HAP-1 (cell line): Measurements from ENCODE around the gene INTU.

Source experiments
- DNase-seq, 2 experiments: peaks; one replicate each; pipeline ENCODE4 v3.0.0-alpha.2; 2016 to 2020; ENCODE audit warnings: low spot score in 2 of 2
- H3K27me3 ChIP-seq: fragments of 250-450 bp; sonication (Bioruptor Pico); 2 replicates; pipeline ENCODE4 v1.5.1; 2020; ENCODE audit warnings: low read depth, mild to moderate bottlenecking, moderate library complexity
- H3K36me3 ChIP-seq: fragments of 250-450 bp; sonication (Bioruptor Pico); replicated peaks from 2 replicates; pipeline ENCODE4 v1.5.1; 2020; ENCODE audit warnings: mild to moderate bottlenecking
- H3K4me1 ChIP-seq: fragments of 250-450 bp; sonication (Bioruptor Pico); 2 replicates; pipeline ENCODE4 v1.5.1; 2020; ENCODE audit warnings: mild to moderate bottlenecking
- H3K4me3 ChIP-seq: fragments of 250-450 bp; sonication (Bioruptor Pico); 2 replicates; pipeline ENCODE4 v1.5.1; 2020; ENCODE audit warnings: mild to moderate bottlenecking, moderate library complexity
- H3K9me3 ChIP-seq: fragments of 250-450 bp; sonication (Bioruptor Pico); 2 replicates; pipeline ENCODE4 v1.5.1; 2020; ENCODE audit warnings: mild to moderate bottlenecking, moderate library complexity
- in situ Hi-C: fragments of 300-500 bp; cut with MboI; formaldehyde crosslinking; loops from 3 replicates; pipeline ENCODE4 v1.14.3; 2020; ENCODE audit warnings: low sequenced_read_pairs, inconsistent platforms, mixed read lengths

INTU gene

GRCh38 chr4:127667116-127667515 lies 34.4 kb downstream of the INTU start:
- Histone ChIP-seq H3K9me3 (no peaks in the 10 kb centered on the region), H3K4me1 (peaks cover 57% of the 10 kb centered on the region), H3K36me3 (no peaks in the 10 kb centered on the region), H3K4me3 (no peak overlapping the region), H3K27me3 (no peaks in the 10 kb centered on the region)
- in situ Hi-C loops, result no loop called here
- peak in 1 of 2 experiments; percentile 51 for DNase-seq

GRCh38 chr4:127667772-127668171 lies 35.0 kb downstream of the INTU start:
- DNase-seq, result no peak
- H3K4me3 ChIP-seq, result no peak overlapping the region
- H3K4me1 ChIP-seq, result peaks cover 61% of the 10 kb centered on the region
- no peaks in the 10 kb centered on the region for H3K36me3 ChIP-seq
- in situ Hi-C loops, result no loop called here
- no peaks in the 10 kb centered on the region for H3K27me3 ChIP-seq
- no peaks in the 10 kb centered on the region for H3K9me3 ChIP-seq

GRCh38 chr4:127668770-127669169 lies 36.0 kb downstream of the INTU start:
- no peaks in the 10 kb centered on the region for H3K36me3 ChIP-seq
- H3K27me3 ChIP-seq, result no peaks in the 10 kb centered on the region
- in situ Hi-C loops, result no loop called here
- no peaks in the 10 kb centered on the region for H3K9me3 ChIP-seq
- DNase-seq, result peak in 1 of 2 experiments; percentile 82
- H3K4me1 ChIP-seq, result peaks cover 64% of the 10 kb centered on the region
- no peak overlapping the region for H3K4me3 ChIP-seq

GRCh38 chr4:127669691-127670090 lies 36.9 kb downstream of the INTU start:
- no peak overlapping the region for H3K4me3 ChIP-seq
- no peak for DNase-seq
- in situ Hi-C loops, result no loop called here

GRCh38 chr4:127672111-127672510 lies 39.4 kb downstream of the INTU start:
- Histone ChIP-seq H3K36me3 (peaks cover 3% of the 10 kb centered on the region), H3K27me3 (no peaks in the 10 kb centered on the region), H3K4me3 (no peak overlapping the region), H3K9me3 (no peaks in the 10 kb centered on the region), H3K4me1 (peaks cover 55% of the 10 kb centered on the region)
- in situ Hi-C loops, result no loop called here
- peak; percentile 71 to 99 for DNase-seq

More at GRCh38 chr4:127669691-127670090, 36.9 kb downstream of the INTU start:
- H3K9me3 ChIP-seq, result no peaks in the 10 kb centered on the region
- peaks cover 64% of the 10 kb centered on the region for H3K4me1 ChIP-seq
- H3K27me3 ChIP-seq, result no peaks in the 10 kb centered on the region
- H3K36me3 ChIP-seq, result no peaks in the 10 kb centered on the region

- no peaks in the 10 kb centered on the region for H3K27me3 ChIP-seq
- H3K9me3 ChIP-seq, result no peaks in the 10 kb centered on the region
- H3K4me3 ChIP-seq, result no peak overlapping the region
- DNase-seq, result no peak
- H3K4me1 ChIP-seq, result peaks cover 3% of the 10 kb centered on the region
- H3K36me3 ChIP-seq, result 0 out of 2 replicates have a peak, but pooled peaks cover 4% of the 10 kb centered on the region
- in situ Hi-C loops, result no loop called here
Observed at GRCh38 chr4:127685292-127685691, 52.5 kb downstream of the INTU start.

GRCh38 chr4:127686658-127687057 lies 53.9 kb downstream of the INTU start:
- in situ Hi-C loops, result no loop called here
- no peaks in the 10 kb centered on the region for H3K27me3 ChIP-seq

GRCh38 chr4:127687580-127687979 lies 54.8 kb downstream of the INTU start:
- H3K4me1 ChIP-seq, result peaks cover 14% of the 10 kb centered on the region
- 0 out of 2 replicates have a peak, but pooled peaks cover 4% of the 10 kb centered on the region for H3K36me3 ChIP-seq
- 0 out of 2 replicates have a peak, but pooled peaks cover 2% of the 10 kb centered on the region for H3K9me3 ChIP-seq
- in situ Hi-C loops, result no loop called here
- H3K27me3 ChIP-seq, result no peaks in the 10 kb centered on the region
- no peak for DNase-seq
- no peak overlapping the region for H3K4me3 ChIP-seq

More at GRCh38 chr4:127686658-127687057, 53.9 kb downstream of the INTU start:
- no peak for DNase-seq
- H3K4me3 ChIP-seq, result no peak overlapping the region
- 0 out of 2 replicates have a peak, but pooled peaks cover 4% of the 10 kb centered on the region for H3K36me3 ChIP-seq
- peaks cover 14% of the 10 kb centered on the region for H3K4me1 ChIP-seq
- no peaks in the 10 kb centered on the region for H3K9me3 ChIP-seq

- in situ Hi-C loops, result no loop called here
- peak in 1 of 2 experiments; percentile 10 for DNase-seq
- H3K4me3 ChIP-seq, result no peak overlapping the region
- no peaks in the 10 kb centered on the region for H3K27me3 ChIP-seq
- H3K36me3 ChIP-seq, result no peaks in the 10 kb centered on the region; the same call in 1 of the 2 replicates
- peaks cover 6% of the 10 kb centered on the region; the same call in 1 of the 2 replicates for H3K4me1 ChIP-seq
- H3K9me3 ChIP-seq, result peaks cover 3% of the 10 kb centered on the region; the same call in 1 of the 2 replicates
Observed at GRCh38 chr4:127698789-127699200, 66.0 kb downstream of the INTU start.

GRCh38 chr4:127708985-127709384 lies 76.2 kb downstream of the INTU start:
- Histone ChIP-seq H3K36me3 (peaks cover 6% of the 10 kb centered on the region), H3K27me3 (no peaks in the 10 kb centered on the region), H3K4me1 (no peaks in the 10 kb centered on the region), H3K9me3 (no peaks in the 10 kb centered on the region), H3K4me3 (no peak overlapping the region)
- in situ Hi-C loops, result no loop called here
- DNase-seq, result no peak

GRCh38 chr4:127709456-127709855 lies 76.7 kb downstream of the INTU start:
- in situ Hi-C loops, result no loop called here
- no peak overlapping the region for H3K4me3 ChIP-seq
- peaks cover 6% of the 10 kb centered on the region for H3K36me3 ChIP-seq
- no peaks in the 10 kb centered on the region for H3K9me3 ChIP-seq
- no peaks in the 10 kb centered on the region for H3K27me3 ChIP-seq
- DNase-seq, result no peak
- H3K4me1 ChIP-seq, result no peaks in the 10 kb centered on the region

GRCh38 chr4:127730142-127730913 lies 97.6 kb downstream of the INTU start, which contains the start of gene SLC25A31:
Gene SLC25A31 (plus strand): TSS chr4:127730400. CDS start chr4:127730546, 146 bp downstream.
- H3K9me3 ChIP-seq, result no peaks in the 10 kb centered on the region
- no peaks in the 10 kb centered on the region for H3K27me3 ChIP-seq
- peaks cover 10% of the 10 kb centered on the region for H3K4me1 ChIP-seq
- H3K36me3 ChIP-seq, result no peaks in the 10 kb centered on the region
- H3K4me3 ChIP-seq, result no peak within 1 kb of the TSS
- in situ Hi-C loops, result no loop called here
- no peak for DNase-seq

GRCh38 chr4:127731406-127731805 lies 98.6 kb downstream of the INTU start:
- Histone ChIP-seq H3K27me3 (no peaks in the 10 kb centered on the region), H3K36me3 (no peaks in the 10 kb centered on the region), H3K4me1 (peaks cover 10% of the 10 kb centered on the region), H3K4me3 (no peak overlapping the region), H3K9me3 (no peaks in the 10 kb centered on the region)
- DNase-seq, result no peak
- in situ Hi-C loops, result no loop called here

- Histone ChIP-seq H3K4me1 (peaks cover 10% of the 10 kb centered on the region), H3K9me3 (no peaks in the 10 kb centered on the region), H3K4me3 (no peak overlapping the region), H3K27me3 (no peaks in the 10 kb centered on the region), H3K36me3 (no peaks in the 10 kb centered on the region)
- DNase-seq, result peak; percentile 36 to 91
- in situ Hi-C loops, result no loop called here
Observed at GRCh38 chr4:127732623-127733328, 100.0 kb downstream of the INTU start.
